GM12875 (cell line): ENCODE results near the gene LRRFIP2.
"Not testable (repeated sequence)": the region's sequence is repeated elsewhere in the genome, so short reads cannot be mapped to it uniquely, and the experiment has no call there.

ENCODE experiments used
- H3K4me3 ChIP-seq: one replicate; pipeline ENCODE4 v1.5.1; 2011; ENCODE audit warnings: low read depth, low read length, control low read depth
- TF ChIP-seq, protein P1 (sequence below): IDR thresholded peaks from 2 replicates; pipeline ENCODE4 v1.5.1; 2011; ENCODE audit warnings: low read depth, mild to moderate bottlenecking, control low read depth, inconsistent platforms, low read length, moderate library complexity, borderline replicate concordance; ENCODE audit not compliant: insufficient read depth

Gene LRRFIP2

DNA sequence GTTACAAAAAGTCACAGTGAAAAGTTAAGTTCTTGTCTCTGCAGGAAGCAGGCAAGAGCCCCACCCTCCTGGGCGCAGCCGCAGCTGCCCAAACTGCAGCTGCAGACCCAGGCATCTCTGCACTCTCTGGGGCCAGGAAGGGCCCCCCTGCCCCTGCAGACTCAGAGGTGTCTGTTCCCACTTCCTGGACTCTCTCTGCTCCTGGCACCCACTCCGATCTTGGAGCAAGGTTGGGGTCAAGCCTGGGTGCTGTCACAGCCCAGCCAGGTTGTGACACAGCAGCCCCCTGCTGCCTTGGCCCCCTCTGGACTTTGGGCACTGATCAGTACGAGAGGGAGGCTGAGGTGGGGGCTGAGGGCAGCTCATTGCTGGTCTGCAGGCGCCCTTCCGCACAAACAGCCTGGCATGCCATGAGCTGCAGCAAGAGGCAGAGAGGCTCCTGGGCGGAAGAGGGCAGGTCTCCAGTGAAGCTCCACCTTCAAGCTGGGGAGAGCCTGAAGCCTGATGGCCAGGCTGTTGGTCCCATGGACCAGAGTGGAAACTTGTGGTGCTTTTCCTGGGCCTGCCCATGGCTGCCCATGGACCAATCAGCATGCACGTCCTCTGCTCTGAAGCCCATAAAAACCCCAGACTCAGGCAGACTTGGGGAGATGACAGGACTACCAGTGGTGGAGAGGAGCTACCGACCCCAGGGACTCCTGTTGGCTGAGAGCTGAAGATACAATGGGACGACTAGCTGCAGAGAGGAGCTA, 42.9 kb upstream of the LRRFIP2 start:
- TF ChIP-seq, protein P1, sequence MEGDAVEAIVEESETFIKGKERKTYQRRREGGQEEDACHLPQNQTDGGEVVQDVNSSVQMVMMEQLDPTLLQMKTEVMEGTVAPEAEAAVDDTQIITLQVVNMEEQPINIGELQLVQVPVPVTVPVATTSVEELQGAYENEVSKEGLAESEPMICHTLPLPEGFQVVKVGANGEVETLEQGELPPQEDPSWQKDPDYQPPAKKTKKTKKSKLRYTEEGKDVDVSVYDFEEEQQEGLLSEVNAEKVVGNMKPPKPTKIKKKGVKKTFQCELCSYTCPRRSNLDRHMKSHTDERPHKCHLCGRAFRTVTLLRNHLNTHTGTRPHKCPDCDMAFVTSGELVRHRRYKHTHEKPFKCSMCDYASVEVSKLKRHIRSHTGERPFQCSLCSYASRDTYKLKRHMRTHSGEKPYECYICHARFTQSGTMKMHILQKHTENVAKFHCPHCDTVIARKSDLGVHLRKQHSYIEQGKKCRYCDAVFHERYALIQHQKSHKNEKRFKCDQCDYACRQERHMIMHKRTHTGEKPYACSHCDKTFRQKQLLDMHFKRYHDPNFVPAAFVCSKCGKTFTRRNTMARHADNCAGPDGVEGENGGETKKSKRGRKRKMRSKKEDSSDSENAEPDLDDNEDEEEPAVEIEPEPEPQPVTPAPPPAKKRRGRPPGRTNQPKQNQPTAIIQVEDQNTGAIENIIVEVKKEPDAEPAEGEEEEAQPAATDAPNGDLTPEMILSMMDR = no peak
- H3K4me3 ChIP-seq = no peak overlapping the region

DNA sequence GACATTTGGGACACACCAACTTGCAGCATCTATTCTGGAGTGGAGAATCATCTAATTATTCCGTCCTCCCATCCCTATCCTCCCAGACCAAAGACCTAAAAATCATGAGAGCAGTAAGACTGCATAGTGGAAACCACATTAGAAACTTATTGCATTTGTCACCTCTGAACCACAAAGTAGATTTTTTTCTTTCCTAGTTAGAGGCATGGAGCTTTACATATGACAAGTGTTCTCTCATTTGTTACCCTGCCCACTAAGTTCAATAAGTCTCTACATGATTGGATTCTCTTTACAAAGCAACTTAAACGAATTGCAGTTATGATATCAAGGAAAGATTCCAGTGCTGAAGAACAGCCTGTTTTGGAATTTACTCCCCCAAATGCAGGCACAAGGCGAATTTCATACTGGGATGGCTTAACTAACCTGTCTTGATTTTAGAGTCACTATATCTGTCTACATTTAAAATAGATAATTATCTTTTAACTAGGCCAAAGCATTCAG, 42.3 kb upstream of the LRRFIP2 start:
- no peak overlapping the region for H3K4me3 ChIP-seq
- TF ChIP-seq, protein P1 = no peak

DNA sequence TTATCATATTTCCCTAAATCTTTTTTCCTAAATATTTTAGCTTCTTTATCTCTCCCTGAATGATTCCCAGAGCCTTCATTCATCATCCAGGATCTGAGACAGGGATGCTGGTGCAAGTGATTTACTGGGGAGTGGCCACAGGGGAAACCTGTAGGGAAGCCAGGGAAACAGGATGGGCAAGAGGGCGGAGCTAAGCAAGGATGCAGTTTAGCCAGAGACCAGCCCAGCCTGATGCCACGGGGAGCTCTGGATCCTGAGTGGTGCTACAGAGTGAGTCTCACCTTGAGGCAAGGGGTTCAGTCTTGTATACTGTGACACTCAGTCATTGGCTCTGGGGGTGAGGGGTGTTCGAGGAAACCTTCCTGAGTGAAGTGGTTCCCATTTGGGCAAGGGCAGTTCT, 39.7 kb upstream of the LRRFIP2 start:
- no peak overlapping the region for H3K4me3 ChIP-seq
- TF ChIP-seq, protein P1 = no peak

DNA sequence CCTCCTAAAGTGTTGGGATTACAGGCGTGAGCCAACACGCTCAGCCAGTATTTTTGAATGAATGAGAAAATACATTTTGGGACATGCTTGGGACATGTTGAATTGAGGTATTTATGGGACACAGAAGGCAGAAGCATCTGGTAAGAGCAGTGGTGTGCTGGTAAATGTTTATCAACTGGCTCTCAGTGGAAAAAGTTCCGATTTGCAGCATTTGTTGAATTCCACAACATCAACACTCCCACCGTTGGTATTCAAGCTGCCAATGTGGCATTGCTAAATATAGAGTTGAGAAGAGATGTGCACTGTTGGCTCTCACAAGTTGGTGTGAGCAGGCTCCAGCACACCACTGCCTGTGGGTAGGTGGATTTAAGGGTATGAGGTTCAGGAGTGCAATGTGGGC, 35.8 kb upstream of the LRRFIP2 start:
- TF ChIP-seq, protein P1 = no peak
- H3K4me3 ChIP-seq = no peak overlapping the region

- not testable (repeated sequence) for H3K4me3 ChIP-seq
These were observed 34.2 kb upstream of the LRRFIP2 start for GRCh38 chr3:37208576-37208975.

GRCh38 chr3:37208008-37208407, 33.6 kb upstream of the LRRFIP2 start:
- H3K4me3 ChIP-seq = not testable (repeated sequence)

GRCh38 chr3:37206041-37206440, 31.7 kb upstream of the LRRFIP2 start:
- not testable (repeated sequence) for H3K4me3 ChIP-seq

GRCh38 chr3:37204314-37204713, 29.9 kb upstream of the LRRFIP2 start:
- TF ChIP-seq, protein P1 = no peak
- no peak overlapping the region for H3K4me3 ChIP-seq

DNA sequence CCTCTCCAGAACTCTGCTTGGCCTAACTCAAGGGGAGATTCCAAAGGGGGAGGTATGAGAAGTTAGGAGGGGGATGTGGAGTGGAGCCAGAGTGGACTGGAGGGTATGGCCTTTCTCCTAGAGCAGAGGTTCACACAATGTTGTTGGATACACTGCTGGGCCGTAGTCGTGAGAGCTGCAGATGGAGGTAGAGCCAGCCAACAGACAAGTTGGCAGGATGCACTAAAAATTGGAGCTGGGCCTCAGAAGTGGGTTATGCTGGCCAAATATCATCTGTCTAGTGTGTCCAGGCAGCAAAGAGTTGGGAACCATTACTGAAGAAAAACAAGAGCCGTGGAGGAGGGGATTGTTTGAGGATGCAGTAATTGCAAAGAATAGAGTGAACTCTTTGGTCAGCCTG, 27.7 kb upstream of the LRRFIP2 start:
- no peak overlapping the region for H3K4me3 ChIP-seq
- TF ChIP-seq, protein P1 = no peak
